Measurements from ENCODE around the gene PLAC8. TPM values are rescaled to one million over a fixed set of nuclear protein-coding genes. Genes with fewer than 3 reads are reported as not detected.

PLAC8 gene, protein sequence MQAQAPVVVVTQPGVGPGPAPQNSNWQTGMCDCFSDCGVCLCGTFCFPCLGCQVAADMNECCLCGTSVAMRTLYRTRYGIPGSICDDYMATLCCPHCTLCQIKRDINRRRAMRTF
- 1 to 10 TPM in 3 of 4 donors, under 1 TPM in 1; 0.78 to 3.5 (median 2.0) TPM for total RNA-seq

DNA sequence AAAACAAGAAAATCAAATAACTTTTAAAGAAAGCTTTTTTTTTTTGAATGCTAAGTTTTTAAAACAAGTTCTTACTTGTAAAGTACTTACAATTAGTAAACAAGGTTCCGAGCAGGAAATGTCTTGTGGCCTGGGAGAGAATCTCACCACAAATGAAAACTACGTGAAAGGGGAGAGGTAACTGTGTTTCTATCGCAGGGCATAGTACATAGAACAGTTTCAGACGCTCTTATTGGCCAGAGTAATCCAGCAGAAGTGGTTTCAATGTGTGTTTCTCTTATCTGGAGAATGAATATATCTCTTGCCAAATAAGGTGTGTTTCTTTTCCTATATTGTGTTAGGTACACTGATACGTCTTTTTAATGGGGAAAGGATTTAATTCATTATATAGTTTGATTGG, at the start of gene PLAC8:
Gene PLAC8 (minus strand): TSS at position 154 of the 400 bp plus-strand sequence. CDS start 6,808 bp downstream, outside the sequence.
- WGBS = 72% methylated on average over 5 of the region's 5 CpGs
- H3K27me3 ChIP-seq = no peaks in the 10 kb centered on the region
- peak within 1 kb of the TSS in 1 of 4 donors; percentile 12 for H3K4me3 ChIP-seq
- no peaks in the 10 kb centered on the region for H3K9me3 ChIP-seq
- H3K27ac ChIP-seq (replicated peaks in 1 of 4) = no peak within 1 kb of the TSS
- intact Hi-C loops (cut with DNase I) = loop anchor here (5.0 kb wide), 1 partner anchor 37 kb away; no protein-coding TSS in a partner anchor
- no peak for TF ChIP-seq POLR2A (IDR thresholded peaks at IDR 0.05; ENCODE audit: low read depth)
- TF ChIP-seq POLR2AphosphoS5 (IDR thresholded peaks at IDR 0.05) = no peak
- TF ChIP-seq EP300 (IDR thresholded peaks at IDR 0.05) = no peak
- TF ChIP-seq, protein P1, sequence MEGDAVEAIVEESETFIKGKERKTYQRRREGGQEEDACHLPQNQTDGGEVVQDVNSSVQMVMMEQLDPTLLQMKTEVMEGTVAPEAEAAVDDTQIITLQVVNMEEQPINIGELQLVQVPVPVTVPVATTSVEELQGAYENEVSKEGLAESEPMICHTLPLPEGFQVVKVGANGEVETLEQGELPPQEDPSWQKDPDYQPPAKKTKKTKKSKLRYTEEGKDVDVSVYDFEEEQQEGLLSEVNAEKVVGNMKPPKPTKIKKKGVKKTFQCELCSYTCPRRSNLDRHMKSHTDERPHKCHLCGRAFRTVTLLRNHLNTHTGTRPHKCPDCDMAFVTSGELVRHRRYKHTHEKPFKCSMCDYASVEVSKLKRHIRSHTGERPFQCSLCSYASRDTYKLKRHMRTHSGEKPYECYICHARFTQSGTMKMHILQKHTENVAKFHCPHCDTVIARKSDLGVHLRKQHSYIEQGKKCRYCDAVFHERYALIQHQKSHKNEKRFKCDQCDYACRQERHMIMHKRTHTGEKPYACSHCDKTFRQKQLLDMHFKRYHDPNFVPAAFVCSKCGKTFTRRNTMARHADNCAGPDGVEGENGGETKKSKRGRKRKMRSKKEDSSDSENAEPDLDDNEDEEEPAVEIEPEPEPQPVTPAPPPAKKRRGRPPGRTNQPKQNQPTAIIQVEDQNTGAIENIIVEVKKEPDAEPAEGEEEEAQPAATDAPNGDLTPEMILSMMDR (IDR thresholded peaks at IDR 0.05) = no peak
- H3K36me3 ChIP-seq = no peaks in the 10 kb centered on the region
- H3K4me1 ChIP-seq = peaks cover 5 to 11% (median 10%) of the 10 kb centered on the region in 4 donors
- DNase-seq (ENCODE audit: extremely low spot score) = no peak

DNA sequence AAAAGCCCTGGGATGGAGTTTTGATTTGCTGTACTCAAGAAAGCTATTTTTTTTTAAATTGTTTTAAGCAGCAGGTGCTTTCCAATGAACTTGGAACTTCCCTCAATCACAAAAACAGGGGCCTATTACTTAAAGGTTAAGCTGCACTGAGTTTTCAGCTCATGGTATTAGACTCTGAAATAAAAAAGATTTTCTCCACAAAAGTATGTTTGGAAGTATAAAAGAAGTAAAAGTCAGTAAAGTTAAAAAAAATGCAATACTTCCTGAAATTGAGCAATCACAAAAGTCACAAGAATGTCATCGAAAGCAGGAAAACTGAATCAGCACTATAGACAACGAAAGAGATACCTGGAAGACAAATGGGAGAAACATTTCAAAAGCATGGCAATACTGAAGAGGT, 38.9 kb upstream of the PLAC8 start:
- H3K36me3 ChIP-seq = no peaks in the 10 kb centered on the region
- intact Hi-C loops (cut with DNase I) = no loop called here
- H3K9me3 ChIP-seq = no peaks in the 10 kb centered on the region
- H3K27me3 ChIP-seq = no peaks in the 10 kb centered on the region
- H3K4me3 ChIP-seq = no peak overlapping the region
- no peak for TF ChIP-seq EP300 (IDR thresholded peaks at IDR 0.05)
- TF ChIP-seq POLR2A (IDR thresholded peaks at IDR 0.05; ENCODE audit: low read depth) = no peak
- TF ChIP-seq, protein P1 (IDR thresholded peaks at IDR 0.05) = no peak
- no peak for TF ChIP-seq POLR2AphosphoS5 (IDR thresholded peaks at IDR 0.05)
- H3K4me1 ChIP-seq = no peaks in the 10 kb centered on the region
- DNase-seq (ENCODE audit: extremely low spot score) = no peak
- H3K27ac ChIP-seq (replicated peaks in 1 of 4) = no peak overlapping the region
- WGBS = 71% methylated on average over 2 of the region's 2 CpGs

DNA sequence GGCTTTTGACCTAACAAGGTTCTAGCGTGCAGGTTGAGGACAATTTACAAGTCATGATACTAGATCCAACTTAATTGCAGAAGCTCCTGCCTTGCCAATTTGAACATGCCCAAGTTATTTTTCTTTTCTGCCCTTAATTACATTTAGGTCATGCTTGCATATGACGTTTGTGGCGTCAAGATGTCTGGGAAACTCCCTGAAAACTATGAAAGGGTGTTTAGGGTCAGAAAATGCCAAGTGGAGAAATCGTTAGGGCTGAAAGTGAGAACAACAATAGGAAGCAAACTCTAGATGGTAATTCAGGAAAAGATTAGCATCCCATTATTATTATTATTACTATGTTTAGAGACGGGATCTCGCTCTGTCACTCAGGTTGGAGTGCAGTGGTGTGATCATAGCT, 38.2 kb upstream of the PLAC8 start:
- Histone ChIP-seq H3K27ac (replicated peaks in 1 of 4) (no peak overlapping the region), H3K27me3 (no peaks in the 10 kb centered on the region), H3K4me3 (no peak overlapping the region), H3K9me3 (no peaks in the 10 kb centered on the region), H3K36me3 (no peaks in the 10 kb centered on the region), H3K4me1 (no peaks in the 10 kb centered on the region)
- TF ChIP-seq POLR2A (IDR thresholded peaks at IDR 0.05; ENCODE audit: low read depth) (no peak), EP300 (IDR thresholded peaks at IDR 0.05) (no peak), POLR2AphosphoS5 (IDR thresholded peaks at IDR 0.05) (no peak)
- TF ChIP-seq, protein P1 (IDR thresholded peaks at IDR 0.05) = no peak
- intact Hi-C loops (cut with DNase I) = no loop called here
- WGBS = 69% methylated on average over 6 of the region's 6 CpGs
- DNase-seq (ENCODE audit: extremely low spot score) = no peak

DNA sequence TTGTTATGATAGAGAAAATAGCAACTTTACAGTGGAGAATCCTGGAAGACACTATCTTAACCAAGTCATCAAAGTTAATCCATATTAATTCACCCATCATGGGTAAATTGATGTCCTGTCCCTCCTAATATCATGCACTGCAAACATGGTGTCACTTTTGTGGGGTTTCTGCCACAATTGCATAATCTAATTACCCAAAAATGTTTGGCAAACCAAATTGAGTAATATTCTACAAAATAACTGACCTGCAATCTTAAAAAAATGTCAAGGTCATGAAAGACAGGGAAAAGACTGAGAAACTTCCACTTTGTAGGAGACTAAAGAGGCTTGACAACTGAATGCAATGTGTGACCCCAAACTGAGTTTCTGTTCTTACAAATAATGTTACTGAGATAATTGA, 37.1 kb upstream of the PLAC8 start:
- no peak for DNase-seq (ENCODE audit: extremely low spot score)
- intact Hi-C loops (cut with DNase I) = no loop called here
- Histone ChIP-seq H3K36me3 (no peaks in the 10 kb centered on the region), H3K27me3 (no peaks in the 10 kb centered on the region), H3K4me1 (no peaks in the 10 kb centered on the region), H3K4me3 (no peak overlapping the region), H3K27ac (replicated peaks in 1 of 4) (no peak overlapping the region), H3K9me3 (no peaks in the 10 kb centered on the region)
- TF ChIP-seq, protein P1 (IDR thresholded peaks at IDR 0.05) = no peak
- no peak for TF ChIP-seq EP300 (IDR thresholded peaks at IDR 0.05)
- TF ChIP-seq POLR2AphosphoS5 (IDR thresholded peaks at IDR 0.05) = no peak
- TF ChIP-seq POLR2A (IDR thresholded peaks at IDR 0.05; ENCODE audit: low read depth) = no peak

Measured in esophagus muscularis mucosa (tissue), 4 donors.